Effector memory CD8-positive, alpha-beta T cell (primary cell): ENCODE results near the gene SELENOO.

ENCODE experiments used
- ATAC-seq: fragments of 150-1000 bp; cut with Tn5 transposase; replicated peaks from 2 replicates; pipeline ENCODE4 v1.10.0; 2021; ENCODE audit warnings: mild to moderate bottlenecking, moderate library complexity
- DNase-seq, 3 experiments: peaks; one replicate each; pipeline ENCODE4 v3.0.0; 2021
- H3K27ac Mint-ChIP-seq, 2 donors: one replicate each; pipeline ENCODE4 v1.8.0; 2022; ENCODE audit warnings: mild to moderate bottlenecking in 2 of 2, mixed read lengths in 2 of 2, moderate library complexity in 2 of 2
- H3K27me3 Mint-ChIP-seq, 2 donors: one replicate each; pipeline ENCODE4 v1.8.0; 2022; ENCODE audit warnings: mixed read lengths in 2 of 2
- H3K36me3 Mint-ChIP-seq: one replicate; pipeline ENCODE4 v1.8.0; 2022; ENCODE audit warnings: mild to moderate bottlenecking, moderate library complexity, mixed read lengths; ENCODE audit not compliant: insufficient read depth
- H3K4me1 Mint-ChIP-seq, 2 donors: one replicate each; pipeline ENCODE4 v1.8.0; 2022; ENCODE audit warnings: low read depth in 2 of 2, mixed read lengths in 2 of 2
- H3K4me3 Mint-ChIP-seq, 2 donors: one replicate each; pipeline ENCODE4 v1.8.0; 2022; ENCODE audit warnings: mild to moderate bottlenecking in 2 of 2, mixed read lengths in 2 of 2, moderate library complexity in 2 of 2
- H3K9me3 Mint-ChIP-seq, 2 donors: one replicate each; pipeline ENCODE4 v1.8.0; 2022; ENCODE audit warnings: mixed read lengths in 2 of 2

Gene SELENOO

GRCh38 chr22:50246242-50247175, 45.7 kb downstream of the SELENOO start:
- Mint-ChIP-seq H3K4me3 (peak overlapping the region in 1 of 2 donors; percentile 86), H3K9me3 (no peaks in the 10 kb centered on the region), H3K4me1 (peaks cover 28 to 39% of the 10 kb centered on the region in 2 donors), H3K36me3 (peaks cover 27% of the 10 kb centered on the region), H3K27me3 (no peaks in the 10 kb centered on the region), H3K27ac (peak overlapping the region in 1 of 2 donors; percentile 97)
- DNase-seq (no peak), ATAC-seq (no peak)

GRCh38 chr22:50247748-50248147, 46.9 kb downstream of the SELENOO start:
- peak; percentile 67 to 71 (median 69) for DNase-seq
- peak overlapping the region; percentile 69 to 72 for H3K4me3 Mint-ChIP-seq
- H3K27me3 Mint-ChIP-seq = no peaks in the 10 kb centered on the region
- H3K27ac Mint-ChIP-seq = peak overlapping the region; percentile 95 to 96
- H3K9me3 Mint-ChIP-seq = no peaks in the 10 kb centered on the region
- peaks cover 25% of the 10 kb centered on the region for H3K36me3 Mint-ChIP-seq
- H3K4me1 Mint-ChIP-seq = peaks cover 27 to 29% of the 10 kb centered on the region in 2 donors
- ATAC-seq = peak; percentile 18

GRCh38 chr22:50248196-50249081, 47.6 kb downstream of the SELENOO start:
- ATAC-seq (no peak), DNase-seq (no peak)
- Mint-ChIP-seq H3K4me1 (peaks cover 23 to 26% of the 10 kb centered on the region in 2 donors), H3K9me3 (no peaks in the 10 kb centered on the region), H3K27ac (peak overlapping the region; percentile 95 to 96), H3K36me3 (peaks cover 25% of the 10 kb centered on the region), H3K4me3 (peak overlapping the region; percentile 69 to 72), H3K27me3 (no peaks in the 10 kb centered on the region)

- peaks cover 24% of the 10 kb centered on the region for H3K36me3 Mint-ChIP-seq
- peak overlapping the region; percentile 66 to 79 for H3K4me3 Mint-ChIP-seq
- peaks cover 13 to 21% of the 10 kb centered on the region in 2 donors for H3K4me1 Mint-ChIP-seq
- ATAC-seq (no peak), DNase-seq (no peak)
- H3K27me3 Mint-ChIP-seq = no peaks in the 10 kb centered on the region
- H3K9me3 Mint-ChIP-seq = no peaks in the 10 kb centered on the region
- peak overlapping the region in 1 of 2 donors; percentile 65 for H3K27ac Mint-ChIP-seq
Observed at GRCh38 chr22:50249341-50250248, 48.8 kb downstream of the SELENOO start.

- Mint-ChIP-seq H3K4me1 (peaks cover 8 to 18% of the 10 kb centered on the region in 2 donors), H3K27me3 (no peaks in the 10 kb centered on the region), H3K36me3 (peaks cover 19% of the 10 kb centered on the region), H3K4me3 (peak overlapping the region; percentile 66 to 79), H3K9me3 (no peaks in the 10 kb centered on the region), H3K27ac (peak overlapping the region in 1 of 2 donors; percentile 65)
- DNase-seq (no peak), ATAC-seq (no peak)
Observed at GRCh38 chr22:50250249-50250554, 49.4 kb downstream of the SELENOO start.

- H3K36me3 Mint-ChIP-seq = peaks cover 19% of the 10 kb centered on the region
- H3K4me1 Mint-ChIP-seq = peaks cover 8 to 18% of the 10 kb centered on the region in 2 donors
- H3K9me3 Mint-ChIP-seq = no peaks in the 10 kb centered on the region
- H3K27ac Mint-ChIP-seq = peak within 1 kb of the TSS in 1 of 2 donors; percentile 65
- DNase-seq (peak; percentile 63 to 68 (median 65)), ATAC-seq (peak; percentile 64)
- H3K27me3 Mint-ChIP-seq = no peaks in the 10 kb centered on the region
- H3K4me3 Mint-ChIP-seq = peak within 1 kb of the TSS; percentile 66 to 79
Observed at GRCh38 chr22:50250555-50251476, 50.0 kb downstream of the SELENOO start, which contains the start of gene HDAC10. Gene HDAC10, minus strand, starts transcription at chr22:50251265. Its CDS starts 233 bp downstream, at chr22:50251032.

- H3K36me3 Mint-ChIP-seq = peaks cover 19% of the 10 kb centered on the region
- peaks cover 8 to 18% of the 10 kb centered on the region in 2 donors for H3K4me1 Mint-ChIP-seq
- peak in 2 of 3 experiments; percentile 22 to 40 for DNase-seq
- H3K27me3 Mint-ChIP-seq = no peaks in the 10 kb centered on the region
- H3K4me3 Mint-ChIP-seq = peak overlapping the region; percentile 35 to 79
- peak; percentile 11 for ATAC-seq
- H3K9me3 Mint-ChIP-seq = no peaks in the 10 kb centered on the region
- no peak overlapping the region for H3K27ac Mint-ChIP-seq
Observed at GRCh38 chr22:50251477-50252081, 50.8 kb downstream of the SELENOO start.

GRCh38 chr22:50252082-50253045, 51.6 kb downstream of the SELENOO start:
- no peak overlapping the region for H3K27ac Mint-ChIP-seq
- peaks cover 0 to 5% of the 10 kb centered on the region in 2 donors for H3K27me3 Mint-ChIP-seq

GRCh38 chr22:50253046-50253915, 52.5 kb downstream of the SELENOO start:
- H3K27me3 Mint-ChIP-seq = peaks cover 0 to 14% of the 10 kb centered on the region in 2 donors
- no peak for DNase-seq
- peak overlapping the region in 1 of 2 donors; percentile 12 for H3K27ac Mint-ChIP-seq
- H3K36me3 Mint-ChIP-seq = peaks cover 4% of the 10 kb centered on the region
- ATAC-seq = no peak
- peaks cover 0 to 11% of the 10 kb centered on the region in 2 donors for H3K4me1 Mint-ChIP-seq
- no peaks in the 10 kb centered on the region for H3K9me3 Mint-ChIP-seq
- H3K4me3 Mint-ChIP-seq = no peak overlapping the region

More at GRCh38 chr22:50252082-50253045, 51.6 kb downstream of the SELENOO start:
- peaks cover 11% of the 10 kb centered on the region for H3K36me3 Mint-ChIP-seq
- DNase-seq = peak; percentile 68 to 77 (median 69)
- H3K4me3 Mint-ChIP-seq = peak overlapping the region; percentile 35 to 79
- H3K9me3 Mint-ChIP-seq = no peaks in the 10 kb centered on the region
- peak; percentile 65 for ATAC-seq
- peaks cover 6 to 17% of the 10 kb centered on the region in 2 donors for H3K4me1 Mint-ChIP-seq

GRCh38 chr22:50253941-50254340, 53.1 kb downstream of the SELENOO start:
- Mint-ChIP-seq H3K27ac (peak overlapping the region in 1 of 2 donors; percentile 77), H3K9me3 (no peaks in the 10 kb centered on the region), H3K36me3 (peaks cover 4% of the 10 kb centered on the region), H3K27me3 (peaks cover 0 to 20% of the 10 kb centered on the region in 2 donors), H3K4me3 (no peak overlapping the region), H3K4me1 (peaks cover 0 to 11% of the 10 kb centered on the region in 2 donors)
- DNase-seq (no peak), ATAC-seq (no peak)
